ENCODE data around the gene PGBD4.

DNA sequence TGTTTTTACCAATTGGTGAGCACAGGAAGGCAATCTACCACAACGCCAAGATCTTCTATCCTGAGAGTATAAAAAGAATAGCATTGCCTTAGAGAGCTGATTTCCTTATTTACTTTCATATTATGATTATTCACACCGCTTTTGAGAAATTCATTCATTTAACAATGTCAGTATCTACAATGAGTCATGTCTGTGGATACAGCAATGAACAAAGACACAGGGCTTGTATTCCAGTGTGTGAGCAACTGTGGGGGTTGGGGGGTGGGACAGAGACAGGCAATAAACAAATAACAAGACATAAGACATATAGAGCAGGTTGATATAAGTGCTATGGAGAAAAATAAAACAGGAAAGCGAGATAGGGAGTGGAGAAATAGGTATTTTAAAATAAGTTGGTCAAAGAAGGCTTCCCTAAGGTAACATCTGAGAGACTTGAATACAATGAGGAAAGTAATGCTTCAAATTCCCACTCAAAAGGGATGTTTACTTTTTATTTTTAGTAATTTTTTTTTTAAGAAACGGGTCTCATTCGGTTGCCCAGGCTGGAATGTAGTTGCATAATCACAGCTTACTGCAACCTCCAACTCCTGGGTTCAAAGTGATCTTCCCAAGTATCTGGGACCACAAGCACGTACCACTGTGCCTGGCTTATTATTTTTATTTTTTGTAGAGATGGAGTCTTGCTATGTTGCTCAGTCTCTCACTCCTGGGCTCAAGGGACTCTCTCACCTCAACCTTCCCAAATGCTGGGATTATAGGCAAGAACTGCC lies 45.7 kb downstream of the PGBD4 start:
- no peak for TF ChIP-seq POLR2A (IDR thresholded peaks at IDR 0.05)
- TF ChIP-seq, protein P1, sequence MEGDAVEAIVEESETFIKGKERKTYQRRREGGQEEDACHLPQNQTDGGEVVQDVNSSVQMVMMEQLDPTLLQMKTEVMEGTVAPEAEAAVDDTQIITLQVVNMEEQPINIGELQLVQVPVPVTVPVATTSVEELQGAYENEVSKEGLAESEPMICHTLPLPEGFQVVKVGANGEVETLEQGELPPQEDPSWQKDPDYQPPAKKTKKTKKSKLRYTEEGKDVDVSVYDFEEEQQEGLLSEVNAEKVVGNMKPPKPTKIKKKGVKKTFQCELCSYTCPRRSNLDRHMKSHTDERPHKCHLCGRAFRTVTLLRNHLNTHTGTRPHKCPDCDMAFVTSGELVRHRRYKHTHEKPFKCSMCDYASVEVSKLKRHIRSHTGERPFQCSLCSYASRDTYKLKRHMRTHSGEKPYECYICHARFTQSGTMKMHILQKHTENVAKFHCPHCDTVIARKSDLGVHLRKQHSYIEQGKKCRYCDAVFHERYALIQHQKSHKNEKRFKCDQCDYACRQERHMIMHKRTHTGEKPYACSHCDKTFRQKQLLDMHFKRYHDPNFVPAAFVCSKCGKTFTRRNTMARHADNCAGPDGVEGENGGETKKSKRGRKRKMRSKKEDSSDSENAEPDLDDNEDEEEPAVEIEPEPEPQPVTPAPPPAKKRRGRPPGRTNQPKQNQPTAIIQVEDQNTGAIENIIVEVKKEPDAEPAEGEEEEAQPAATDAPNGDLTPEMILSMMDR (IDR thresholded peaks at IDR 0.05), result no peak
